Endometrial microvascular endothelial cells (primary cell): ENCODE results near the gene ZDHHC17. TPM values are rescaled to one million over a fixed set of nuclear protein-coding genes. Genes with fewer than 3 reads are reported as not detected.

ENCODE experiments used
- in situ Hi-C: cut with HindIII; loops from 2 replicates; pipeline ENCODE4 v1.10.0; 2017; ENCODE audit warnings: low sequenced_read_pairs, low pct_unique_long_range_greater_than_20kb; ENCODE audit errors: inconsistent ontology term
- total RNA-seq: library from RNA; depleted of rRNA; stranded (reverse); fragments of >200 nt; gene quantifications from one replicate; pipeline ENCODE4 v1.2.3, GENCODE V29; 2015; ENCODE audit errors: inconsistent ontology term

The ZDHHC17 gene
- total RNA-seq, 1 donor from 2014 or later, result 11.2 TPM

DNA sequence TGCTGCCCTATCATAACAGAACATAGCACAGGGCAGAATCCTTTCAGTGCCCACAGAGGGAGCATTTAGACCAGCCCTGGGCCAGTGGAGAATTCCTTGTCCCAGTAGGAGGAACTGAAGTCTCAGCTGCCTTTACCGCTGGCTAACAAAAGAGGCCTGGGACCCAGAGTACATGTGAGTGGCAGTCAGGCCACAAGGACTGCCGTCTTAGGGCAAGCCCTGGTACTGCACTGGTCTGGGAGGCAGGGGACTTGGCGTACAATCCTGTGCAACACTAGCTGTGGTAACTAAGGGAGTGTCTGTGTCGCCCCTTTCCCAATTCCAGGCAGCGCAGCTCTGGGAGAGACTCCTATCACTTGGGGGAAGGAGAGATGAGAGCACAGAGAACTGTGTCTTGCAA, 131.9 kb downstream of the ZDHHC17 start:
- in situ Hi-C loops, result no loop called here

GRCh38 chr12:76896274-76896673, 132.4 kb downstream of the ZDHHC17 start:
- in situ Hi-C loops, result no loop called here

DNA sequence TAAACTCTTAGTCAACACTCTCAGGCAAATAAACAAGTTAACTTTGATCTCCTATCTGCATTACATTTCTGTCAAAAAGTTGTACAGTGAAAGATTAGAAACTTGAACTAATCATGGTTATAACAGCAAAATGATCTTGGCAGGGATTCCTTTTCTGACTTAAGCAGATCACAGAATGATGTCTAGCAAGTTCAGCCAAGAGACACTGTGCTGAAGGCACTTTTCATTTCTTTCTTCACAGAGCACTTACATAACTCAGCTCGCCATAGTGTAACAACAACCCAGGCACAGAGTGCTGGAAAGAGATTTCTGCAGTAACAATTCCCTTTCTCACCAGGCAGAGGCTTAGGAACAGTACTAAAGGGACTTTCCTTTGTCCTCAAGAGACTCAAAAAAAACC, 134.5 kb downstream of the ZDHHC17 start:
- in situ Hi-C loops, result no loop called here

GRCh38 chr12:76899522-76899921, 135.6 kb downstream of the ZDHHC17 start:
- in situ Hi-C loops, result no loop called here

GRCh38 chr12:76901628-76902380, 137.9 kb downstream of the ZDHHC17 start:
- in situ Hi-C loops, result no loop called here

Other genes starting within 250 kb of the ZDHHC17 start
- 36.8 TPM for gene OSBPL8, start 204.3 kb upstream of the ZDHHC17 start, total RNA-seq
- 3.0 TPM for gene CSRP2, start 114.9 kb downstream of the ZDHHC17 start, total RNA-seq